K562 (cell line): ENCODE measurements around the gene TMEM87A. TPM values are rescaled to one million over a fixed set of nuclear protein-coding genes. Genes with fewer than 3 reads are reported as not detected.
A peak's percentile ranks its signal among the peaks of the same experiment; 100 is the strongest.

Experiments
- ATAC-seq: fragments of 200-7000 bp; cut with Tn5 transposase; 3 replicates; pipeline ENCODE4 v1.9.1; 2020; ENCODE audit warnings: moderate library complexity
- BruUV-seq: library from RNA; stranded (reverse); fragments of 400-500 nt; replicated peaks from 2 replicates; lab custom pipeline; 2021; lab: Mats Ljungman, UMichigan
- CTCF ChIA-PET: fragments of 300-600 bp; formaldehyde crosslinking; extraction: SDS; loops from one replicate; lab custom pipeline; 2021; ENCODE audit warnings: low intra/inter-chr PET ratio; lab: Yijun Ruan, JAX
- POLR2A ChIA-PET: fragments of 300-600, 350-650 bp; sonication (Branson Sonifier 250); formaldehyde crosslinking; extraction: SDS; loops from one replicate; lab custom pipeline; 2021; ENCODE audit warnings: antibody characterized with exemption, inconsistent platforms; lab: Yijun Ruan, JAX
- DNase-seq, 4 experiments: peaks; one replicate each; pipeline versions ENCODE4 v3.0.0 to v3.0.0-alpha.2; 2011 to 2018; ENCODE audit warnings: low spot score in 3 of 4, mixed read lengths in 3 of 4; ENCODE audit errors: extremely low read depth in 1 of 4
- FAIRE-seq: peaks from 2 replicates; lab custom pipeline; 2011; peaks lifted over from hg19 to GRCh38; lab: Jason Lieb, UNC
- H2AFZ ChIP-seq: 2 replicates; pipeline ENCODE4 v1.6.0; 2011; ENCODE audit warnings: low read depth, low read length, control low read depth, inconsistent platforms
- H3K27ac ChIP-seq: fragments of 200-600 bp; 3 replicates; pipeline ENCODE4 v1.8.0; 2011; ENCODE audit warnings: low read depth, mild to moderate bottlenecking, control low read depth, inconsistent platforms, low read length, moderate library complexity, mixed read lengths; ENCODE audit errors: extremely low read depth
- H3K27me3 ChIP-seq, 2 experiments: fragments of 300-600 bp in 1 of 2; 2 replicates in 1 of 2; 3 replicates in 1 of 2; pipeline versions ENCODE4 v1.6.0 to v1.8.0; 2011; ENCODE audit warnings: inconsistent platforms in 2 of 2, low read length in 2 of 2, mild to moderate bottlenecking in 1 of 2, mixed read lengths in 1 of 2, moderate library complexity in 1 of 2; ENCODE audit not compliant: control insufficient read depth in 2 of 2, insufficient read depth in 2 of 2
- H3K36me3 ChIP-seq: fragments of 300-600 bp; 3 replicates; pipeline ENCODE4 v1.8.0; 2011; ENCODE audit warnings: mild to moderate bottlenecking, low read length, inconsistent platforms; ENCODE audit not compliant: control insufficient read depth, insufficient read depth
- H3K4me1 ChIP-seq, 2 experiments: fragments of 200-600 bp in 1 of 2; replicated peaks in 1 of 2; 2 replicates in 1 of 2; 3 replicates in 1 of 2; pipeline versions ENCODE4 v1.5.1 to v1.8.0; 2011; ENCODE audit warnings: inconsistent platforms in 2 of 2, low read length in 2 of 2, mild to moderate bottlenecking in 1 of 2, mixed read lengths in 1 of 2, moderate library complexity in 1 of 2; ENCODE audit not compliant: control insufficient read depth in 2 of 2, insufficient read depth in 2 of 2
- H3K4me2 ChIP-seq: 2 replicates; pipeline ENCODE4 v1.6.1; 2011; ENCODE audit warnings: low read length, control low read depth, inconsistent platforms, mixed read lengths; ENCODE audit not compliant: insufficient read depth
- H3K4me3 ChIP-seq: fragments of 200-600 bp; sonication (generic), shearing (Covaris generic); 2 replicates; pipeline ENCODE4 v1.5.1; 2016; ENCODE audit warnings: control low read depth, inconsistent platforms
- H3K79me2 ChIP-seq: fragments of 200-600 bp; 3 replicates; pipeline ENCODE4 v1.8.0; 2011; ENCODE audit warnings: low read length, inconsistent platforms; ENCODE audit not compliant: control insufficient read depth, insufficient read depth
- H3K9ac ChIP-seq, 2 experiments: 2 replicates each; pipeline versions ENCODE4 v1.6.0 to v1.6.1; 2011; ENCODE audit warnings: low read depth in 2 of 2, low read length in 2 of 2, control low read depth in 1 of 2, inconsistent platforms in 1 of 2, mild to moderate bottlenecking in 1 of 2, mixed read lengths in 1 of 2; ENCODE audit not compliant: insufficient read depth in 1 of 2
- H3K9me1 ChIP-seq: one replicate; pipeline ENCODE4 v1.6.0; 2011; ENCODE audit warnings: inconsistent platforms, mild to moderate bottlenecking, low read length, moderate library complexity; ENCODE audit not compliant: control insufficient read depth, insufficient read depth
- H3K9me3 ChIP-seq: replicated peaks from 2 replicates; pipeline ENCODE4 v1.5.1; 2011; ENCODE audit warnings: low read depth, low read length, inconsistent platforms; ENCODE audit not compliant: control insufficient read depth, insufficient read depth
- H4K20me1 ChIP-seq: replicated peaks from 2 replicates; pipeline ENCODE4 v1.6.1; 2011; ENCODE audit warnings: low read length, inconsistent platforms, mixed read lengths; ENCODE audit not compliant: control insufficient read depth, insufficient read depth
- C11orf30 ChIP-seq: fragments of 450-650 bp; IDR thresholded peaks from 2 replicates; pipeline ENCODE4 v1.6.1; 2016; ENCODE audit warnings: low read depth, mild to moderate bottlenecking
- ETV1 ChIP-seq: fragments of 450-650 bp; conservative IDR thresholded peaks from 2 replicates; pipeline ENCODE4 v1.6.1; 2016; ENCODE audit warnings: missing genetic modification characterization, control low read depth, low read depth, missing compliant biosample characterization
- FOS ChIP-seq: IDR thresholded peaks from 3 replicates; pipeline ENCODE4 v1.6.1; 2011; ENCODE audit not compliant: insufficient read length; ENCODE audit errors: extremely low read depth
- GTF2E2 ChIP-seq: fragments of 200-800 bp; sonication (Bioruptor generic); IDR thresholded peaks from 2 replicates; pipeline ENCODE4 v1.6.1; 2016; ENCODE audit warnings: missing genetic modification characterization, missing compliant biosample characterization
- HIVEP1 ChIP-seq: fragments of 250-450 bp; sonication (Bioruptor Pico); IDR thresholded peaks from 2 replicates; pipeline ENCODE4 v1.4.0; 2020; ENCODE audit warnings: mild to moderate bottlenecking
- HMGXB4 ChIP-seq: sonication (generic); formaldehyde crosslinking; IDR thresholded peaks from 2 replicates; pipeline ENCODE4 v1.8.1; 2023; ENCODE audit warnings: mild to moderate bottlenecking, missing genetic modification reagents
- KDM1A ChIP-seq, 2 experiments: fragments of 450-650 bp; IDR thresholded peaks; 2 replicates each; pipeline ENCODE4 v1.6.1; 2016; ENCODE audit warnings: mild to moderate bottlenecking in 2 of 2
- MCM5 ChIP-seq: fragments of 450-650 bp; IDR thresholded peaks from 2 replicates; pipeline ENCODE4 v1.6.1; 2016; ENCODE audit warnings: low read depth
- MNT ChIP-seq, 2 experiments: fragments of 450-650 bp; conservative IDR thresholded peaks; 2 replicates each; pipeline ENCODE4 v1.6.1; 2017; ENCODE audit warnings: mild to moderate bottlenecking in 2 of 2, moderate library complexity in 2 of 2
- NCOR1 ChIP-seq: fragments of 450-650 bp; IDR thresholded peaks from 2 replicates; pipeline ENCODE4 v1.6.1; 2016; ENCODE audit warnings: mild to moderate bottlenecking, moderate library complexity
- PML ChIP-seq: IDR thresholded peaks from 2 replicates; pipeline ENCODE4 v1.6.1; 2012; ENCODE audit warnings: low read length, inconsistent platforms
- SAP30 ChIP-seq: fragments of 200-600 bp; sonication (generic); IDR thresholded peaks from 2 replicates; pipeline ENCODE4 v1.6.1; 2012; ENCODE audit warnings: borderline replicate concordance, low read depth, mild to moderate bottlenecking, moderate library complexity, low read length, control low read depth, inconsistent platforms; ENCODE audit not compliant: insufficient read depth, poor library complexity, severe bottlenecking
- SIN3A ChIP-seq, 2 experiments: fragments of 150-350 bp in 1 of 2; IDR thresholded peaks; 2 replicates each; pipeline ENCODE4 v1.6.1; 2011 to 2016; ENCODE audit warnings: borderline replicate concordance in 2 of 2, low read depth in 2 of 2, low read length in 2 of 2, mild to moderate bottlenecking in 2 of 2, moderate library complexity in 2 of 2; ENCODE audit not compliant: control insufficient read depth in 1 of 2
- SIRT6 ChIP-seq: IDR thresholded peaks from one replicate; pipeline ENCODE4 v1.6.1; 2012; ENCODE audit warnings: low read depth, mild to moderate bottlenecking, control low read depth, inconsistent platforms, low read length, moderate library complexity
- SPI1 ChIP-seq: IDR thresholded peaks from 2 replicates; pipeline ENCODE4 v1.6.1; 2011; ENCODE audit warnings: low read depth, low read length, control low read depth, borderline replicate concordance
- TEAD4 ChIP-seq, 2 experiments: sonication (generic) in 1 of 2; formaldehyde crosslinking in 1 of 2; IDR thresholded peaks; 2 replicates each; pipeline versions ENCODE4 v1.6.1 to v1.8.0; 2012 to 2022; ENCODE audit warnings: borderline replicate concordance in 1 of 2, inconsistent platforms in 1 of 2, low read length in 1 of 2, mild to moderate bottlenecking in 1 of 2, missing genetic modification reagents in 1 of 2
- ZFX ChIP-seq: sonication (generic); formaldehyde crosslinking; IDR thresholded peaks from 2 replicates; pipeline ENCODE4 v1.8.0; 2022; ENCODE audit warnings: mild to moderate bottlenecking, missing genetic modification reagents, moderate library complexity
- ZNF134 ChIP-seq: fragments of 250-450 bp; sonication (Bioruptor Pico); conservative IDR thresholded peaks from 2 replicates; pipeline ENCODE4 v1.4.0; 2020
- WGBS: fragments of 100-300 bp; shearing (Covaris generic); methylation state at CpG from one replicate; pipeline ENCODE4 v1.1.6; 2016; ENCODE audit warnings: low coverage, mixed read lengths; ENCODE audit not compliant: insufficient coverage; ENCODE audit errors: missing lambda C conversion rate; 5-methylcytosine and 5-hydroxymethylcytosine counted together
- in situ Hi-C: fragments of 300-500 bp; cut with MboI; formaldehyde crosslinking; loops from 4 replicates; pipeline ENCODE4 v1.15.0; 2018; ENCODE audit warnings: inconsistent platforms, mixed read lengths
- intact Hi-C: fragments of 100-400 bp; cut with micrococcal nuclease; formaldehyde crosslinking; loops from 2 replicates; pipeline ENCODE4 v1.14.2; 2022
- polyA plus RNA-seq, 8 experiments: library from polyadenylated mRNA; depleted of rRNA in 4 of 8; stranded (reverse) in 5 of 8; unstranded in 3 of 8; fragments of >200 nt; fragmentation: Nextera tagmentation in 2 of 8; fragmentation: Illumina TruSeq in 1 of 8; extraction: Ambion mirVana in 2 of 8; extraction: Trizol in 1 of 8; gene quantifications; 2 replicates each; pipeline versions ENCODE4 v1.2.1 to v1.2.3, GENCODE V29; 2011 to 2014; ENCODE audit warnings: inconsistent platforms in 1 of 8, missing spikeins in 1 of 8
- total RNA-seq, 7 experiments: library from RNA; depleted of rRNA in 6 of 7; stranded (reverse); fragments of >200 nt in 6 of 7; fragmentation: Illumina TruSeq in 2 of 7; extraction: Trizol in 2 of 7; gene quantifications; 2 replicates each; pipeline versions ENCODE4 v1.2.1 to v1.2.3, GENCODE V29; 2011 to 2021; ENCODE audit warnings: low replicate concordance in 1 of 7

Gene TMEM87A
- total and polyA plus RNA-seq, 9 of the 15 experiments (the other 6 are each of a cell fraction or from before 2014, with no cell fraction given), result 16.6 to 43.3 (median 29.6) TPM

- peaks cover 24% of the 10 kb centered on the region for H3K36me3 ChIP-seq
- H2AFZ ChIP-seq, result peak overlapping the region; percentile 92
- no peaks in the 10 kb centered on the region; the same call in 1 of the 2 replicates for H4K20me1 ChIP-seq
- H3K4me2 ChIP-seq, result peak overlapping the region; percentile 92
- no peak for FAIRE-seq
- H3K9me3 ChIP-seq, result no peaks in the 10 kb centered on the region
- H3K9ac ChIP-seq, result peak overlapping the region; percentile 95
- H3K27ac ChIP-seq, result peak overlapping the region; percentile 99
- peak; percentile 44 to 70 (median 48) for DNase-seq
- POLR2A ChIA-PET, result interaction anchor here (0.5 to 2.0 kb wide), 12 partner anchors 8 to 860 kb away, joined by 3 to 8 read pairs (median 4); partner anchors contain the start of gene VPS39
- peak overlapping the region; percentile 64 for H3K4me3 ChIP-seq
- BruUV-seq, result TSS peak; percentile 86
- WGBS, result under 1% methylated on average over 27 of the region's 27 CpGs
- intact Hi-C loops, result no loop called here
- H3K27me3 ChIP-seq, result no peaks in the 10 kb centered on the region
- in situ Hi-C loops, result no loop called here
- CTCF ChIA-PET, result interaction anchor here (0.7 kb wide), 1 partner anchor 72 kb away, joined by 3 read pairs; no protein-coding TSS in a partner anchor
- H3K79me2 ChIP-seq, result peaks cover 66% of the 10 kb centered on the region
- peak; percentile 52 for ATAC-seq
- H3K9me1 ChIP-seq, result no peaks in the 10 kb centered on the region
- peaks cover 3 to 4% of the 10 kb centered on the region in 2 experiments for H3K4me1 ChIP-seq
- TF ChIP-seq ZNF134 (CRISPR knock-in tag) (no peak), FOS (no peak), NCOR1 (no peak), TEAD4 (IDR thresholded peaks at IDR 0.05; ENCODE audit: low read length) (no peak; the same call in 1 of the 2 replicates), TEAD4 (CRISPR knock-in tag; IDR thresholded peaks at IDR 0.05; ENCODE audit: borderline replicate concordance) (0 out of 2 replicates have a peak, but pooled peaks have one; percentile 49), ETV1 (tag) (no peak), SPI1 (no peak), GTF2E2 (peak; percentile 17; the same call in 1 of the 2 replicates), HMGXB4 (CRISPR knock-in tag) (no peak), ZFX (CRISPR knock-in tag) (peak; percentile 43), SIRT6 (no peak), SAP30 (peak; percentile 45), PML (no peak), C11orf30 (peak; percentile 50; the same call in 1 of the 2 replicates), SIN3A (IDR thresholded peaks at IDR 0.05; ENCODE audit: borderline replicate concordance in 2 of 2, control insufficient read depth in 1 of 2, low read depth in 2 of 2, low read length in 2 of 2) (no peak; a peak in 1 of 4 replicates), MNT (conservative IDR thresholded peaks at IDR 0.05) (peak in 1 of 2 experiments; percentile 7; a peak in 1 of 4 replicates), KDM1A (IDR thresholded peaks at IDR 0.05) (peak; percentile 45 to 49; a peak in 2 of 4 replicates), HIVEP1 (no peak), MCM5 (no peak)
Measured at GRCh38 chr15:42273900-42274701, 868 bp upstream of the TMEM87A start.
